DMS153 (cell line): Measurements from ENCODE around the gene GP1BB.
"Not testable (repeated sequence)": the region's sequence is repeated elsewhere in the genome, so short reads cannot be mapped to it uniquely, and the experiment has no call there.

Experiments
- DNase-seq: peaks from one replicate; lab custom pipeline; 2025; lab: John Stamatoyannopoulos, UW

The GP1BB gene

DNA sequence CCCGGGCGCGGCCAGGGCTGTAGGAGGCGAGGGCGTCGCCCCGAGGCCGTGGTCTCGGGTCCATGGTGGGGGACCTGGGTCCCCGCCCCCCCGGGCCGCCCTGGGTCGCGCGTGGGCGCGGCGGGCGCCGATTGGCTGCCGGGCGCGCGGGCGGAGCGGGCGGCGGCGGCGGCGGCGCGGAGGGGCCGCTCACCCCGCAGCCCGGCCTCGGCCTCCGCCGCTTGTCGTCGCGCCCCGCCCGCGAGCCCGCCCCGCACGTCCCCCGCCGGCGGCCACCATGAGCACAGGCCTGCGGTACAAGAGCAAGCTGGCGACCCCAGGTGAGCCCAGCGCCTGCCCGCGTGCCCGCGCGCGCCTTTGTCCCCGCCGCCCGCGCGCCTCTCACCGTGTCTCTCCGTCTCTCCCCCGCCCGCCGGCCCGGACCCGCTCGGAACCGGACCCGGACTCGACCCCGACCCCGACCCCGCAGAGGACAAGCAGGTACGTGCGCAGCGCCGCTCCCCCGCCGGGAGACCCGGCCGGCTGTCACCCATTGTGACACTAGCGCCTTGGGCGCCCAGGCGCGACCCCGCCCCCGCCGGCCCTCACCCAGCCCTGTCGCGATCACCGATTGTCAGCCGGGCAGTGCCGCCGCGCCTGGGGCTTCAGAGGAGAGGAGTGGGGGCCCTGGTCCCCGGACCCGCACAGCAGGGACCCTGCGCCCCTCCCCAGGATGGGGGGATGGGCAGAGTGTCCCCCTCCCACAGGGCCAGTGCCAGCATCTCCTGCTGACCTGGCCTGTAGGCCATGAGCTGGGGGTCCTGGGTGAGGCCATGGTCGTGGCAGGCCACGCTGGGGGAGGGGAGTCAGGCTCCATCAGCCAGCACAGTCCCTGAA, 8.8 kb upstream of the GP1BB start, which contains the start of gene SEPTIN5:
Gene SEPTIN5, plus strand, starts transcription at position 192 of the 876 bp plus-strand sequence. Its CDS starts 86 bp downstream, at position 278.
- DNase-seq, result no peak

DNA sequence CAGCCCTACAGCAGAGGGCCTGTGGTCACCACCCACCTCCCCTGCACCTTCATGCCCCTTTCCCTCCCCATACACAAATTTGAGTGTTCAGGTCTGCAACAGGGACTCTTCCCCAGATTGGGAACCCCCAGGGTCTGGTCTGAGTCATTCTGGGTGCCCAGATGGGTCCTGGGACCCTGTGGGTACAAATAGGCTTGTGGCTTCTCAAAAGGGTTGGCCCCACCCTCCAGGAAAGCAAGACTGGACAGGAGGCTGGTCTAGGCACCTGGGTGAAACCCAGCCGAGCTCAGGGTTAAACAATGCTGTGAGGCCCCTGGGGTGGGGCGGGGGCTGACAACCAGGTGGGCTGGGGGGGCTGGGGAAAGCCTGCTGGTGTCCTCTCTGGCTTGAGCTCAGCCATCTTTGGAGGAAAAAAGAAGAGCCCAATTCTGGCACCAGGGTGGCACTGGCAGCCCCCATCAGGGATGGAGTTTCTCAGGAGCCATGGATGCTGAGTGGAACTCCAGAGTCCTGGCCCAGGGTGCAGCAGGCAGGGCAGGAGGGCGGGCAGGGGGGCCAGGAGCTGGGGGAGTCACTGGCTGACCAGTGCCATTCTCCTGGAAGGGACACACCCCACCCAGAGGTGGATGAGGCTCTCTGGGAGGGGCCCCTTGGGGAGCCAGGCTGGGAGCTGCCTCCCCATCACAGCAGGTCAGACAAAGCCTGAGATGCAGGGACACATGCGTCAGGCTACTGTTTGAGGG, 8.0 kb upstream of the GP1BB start:
- DNase-seq, result no peak

GRCh38 chr22:19716041-19716828, 7.1 kb upstream of the GP1BB start:
- no peak for DNase-seq

GRCh38 chr22:19716829-19717105, 6.6 kb upstream of the GP1BB start:
- DNase-seq, result no peak

- no peak for DNase-seq
Measured at GRCh38 chr22:19717181-19717580, 6.2 kb upstream of the GP1BB start.

- DNase-seq, result no peak
Measured at GRCh38 chr22:19717691-19718455, 5.5 kb upstream of the GP1BB start.

DNA sequence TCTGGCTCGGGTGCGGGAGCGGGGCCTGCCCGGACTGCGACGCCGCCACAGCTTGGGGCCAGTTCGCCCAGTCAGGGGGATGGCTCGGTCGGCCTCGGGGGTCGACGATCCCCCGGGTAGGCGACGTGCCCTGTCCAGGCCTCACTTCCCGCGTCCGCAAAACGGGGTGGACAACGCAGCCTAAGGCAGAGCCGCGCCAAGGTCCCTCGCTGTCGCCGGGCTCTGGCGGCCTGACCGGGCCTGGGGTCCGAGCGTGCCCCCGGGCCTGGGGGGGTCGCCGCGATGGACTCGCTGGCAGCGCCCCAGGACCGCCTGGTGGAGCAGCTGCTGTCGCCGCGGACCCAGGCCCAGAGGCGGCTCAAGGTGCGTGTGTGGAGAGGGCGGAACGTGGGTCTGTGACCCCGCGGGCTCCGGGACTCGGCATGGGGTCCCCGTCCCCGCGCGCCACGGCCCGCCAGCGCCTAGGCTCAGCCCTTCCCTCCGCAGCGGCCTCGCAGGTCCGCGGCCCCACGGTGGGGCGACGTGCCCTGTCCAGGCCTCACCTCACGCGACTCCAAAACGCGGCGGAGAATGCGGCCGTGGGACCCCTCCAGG, 4.8 kb upstream of the GP1BB start:
- DNase-seq, result no peak

DNA sequence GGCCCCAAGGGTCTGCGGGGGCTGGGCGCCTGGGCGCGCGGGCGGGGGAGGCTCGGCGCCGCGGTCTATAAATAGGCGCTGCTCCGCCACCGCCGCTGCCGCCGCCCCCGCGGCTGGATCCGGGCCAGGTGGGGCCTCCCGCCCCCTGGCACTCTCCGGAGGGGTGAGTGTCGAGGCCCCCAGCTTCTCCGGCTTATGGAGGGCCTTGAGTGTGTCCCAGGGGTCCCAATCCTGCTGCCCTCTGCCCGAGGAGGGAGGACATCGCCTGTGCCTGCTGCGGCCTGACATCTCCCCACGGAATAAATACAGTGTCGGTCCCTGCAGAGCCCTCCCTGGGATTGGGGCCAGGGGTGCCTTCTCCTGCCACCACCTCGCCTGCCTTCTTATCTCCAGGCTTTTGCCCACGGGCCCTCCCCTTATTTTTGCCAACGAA, 4.3 kb upstream of the GP1BB start:
- no peak for DNase-seq

DNA sequence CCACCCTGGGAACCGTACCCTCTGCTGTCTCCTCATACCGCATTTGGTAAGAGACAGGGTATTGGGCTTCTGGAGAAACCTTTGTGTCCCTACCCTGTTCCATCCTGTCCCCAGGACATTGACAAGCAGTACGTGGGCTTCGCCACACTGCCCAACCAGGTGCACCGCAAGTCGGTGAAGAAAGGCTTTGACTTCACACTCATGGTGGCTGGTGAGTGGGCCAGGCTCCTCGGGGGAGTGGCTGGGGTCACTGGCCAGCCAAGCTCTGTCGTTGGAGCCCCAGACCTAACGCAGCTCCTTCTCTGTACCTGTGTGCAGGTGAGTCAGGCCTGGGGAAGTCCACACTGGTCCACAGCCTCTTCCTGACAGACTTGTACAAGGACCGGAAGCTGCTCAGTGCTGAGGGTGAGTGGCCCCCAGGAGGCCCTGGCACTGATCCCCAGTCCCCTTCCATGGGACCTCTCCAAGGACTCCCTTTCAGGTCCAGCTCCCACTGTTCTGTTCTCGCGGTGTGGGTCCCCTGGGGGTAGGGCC, 3.8 kb upstream of the GP1BB start:
- DNase-seq, result no peak

- no peak for DNase-seq
Measured at GRCh38 chr22:19720150-19720827, 3.0 kb upstream of the GP1BB start.

GRCh38 chr22:19720999-19721329, 2.4 kb upstream of the GP1BB start:
- no peak for DNase-seq

GRCh38 chr22:19721330-19722177, 1.8 kb upstream of the GP1BB start:
- no peak for DNase-seq

DNA sequence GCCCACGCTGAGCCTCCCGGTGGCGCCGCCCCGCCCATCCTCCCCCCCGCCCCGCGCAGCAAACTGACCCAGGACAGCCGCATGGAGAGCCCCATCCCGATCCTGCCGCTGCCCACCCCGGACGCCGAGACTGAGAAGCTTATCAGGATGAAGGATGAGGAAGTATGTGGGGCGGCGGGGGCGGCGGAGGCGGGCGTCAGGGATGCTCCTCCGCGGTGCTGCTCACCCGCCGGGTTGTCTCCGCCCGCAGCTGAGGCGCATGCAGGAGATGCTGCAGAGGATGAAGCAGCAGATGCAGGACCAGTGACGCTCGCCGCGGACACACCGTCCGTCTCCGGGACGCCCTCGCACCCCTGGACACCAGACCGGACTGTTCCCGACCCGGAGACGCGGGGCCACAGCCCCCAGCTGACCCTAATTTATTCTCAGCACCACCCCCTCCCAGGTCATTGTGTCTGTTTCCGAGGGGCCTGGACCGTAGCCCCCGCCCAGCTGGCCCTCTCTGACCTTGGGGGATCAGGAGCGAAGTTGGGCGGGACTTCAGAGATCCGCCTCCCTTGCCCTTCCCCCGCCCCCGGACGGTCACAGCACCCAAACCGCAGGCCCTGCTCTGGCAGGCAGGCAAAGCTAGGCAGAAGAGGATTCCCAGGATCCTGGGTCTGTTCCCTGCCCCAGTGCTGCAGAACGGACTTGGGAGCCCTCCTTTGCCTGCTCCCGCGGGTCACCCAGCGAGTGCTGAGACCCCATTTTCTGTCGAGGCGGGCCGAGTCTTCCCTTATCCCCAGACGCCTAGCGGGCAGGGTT, 959 bp upstream of the GP1BB start:
- DNase-seq, result no peak

DNA sequence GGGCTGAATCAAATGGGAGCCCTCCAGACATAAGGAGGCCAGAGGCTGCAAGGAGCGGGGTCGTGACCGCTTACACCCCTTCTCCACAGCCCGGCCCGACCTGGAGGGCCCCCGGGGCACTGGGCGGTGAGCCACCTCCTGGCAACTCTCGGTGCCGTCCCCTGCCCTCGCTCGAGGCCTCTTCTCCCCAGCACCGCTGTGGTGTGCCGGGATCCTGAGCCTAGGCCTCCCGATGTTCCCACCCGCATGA, 432 bp upstream of the GP1BB start:
- DNase-seq, result no peak

GRCh38 chr22:19723983-19724827, 866 bp downstream of the GP1BB start:
- DNase-seq, result no peak

DNA sequence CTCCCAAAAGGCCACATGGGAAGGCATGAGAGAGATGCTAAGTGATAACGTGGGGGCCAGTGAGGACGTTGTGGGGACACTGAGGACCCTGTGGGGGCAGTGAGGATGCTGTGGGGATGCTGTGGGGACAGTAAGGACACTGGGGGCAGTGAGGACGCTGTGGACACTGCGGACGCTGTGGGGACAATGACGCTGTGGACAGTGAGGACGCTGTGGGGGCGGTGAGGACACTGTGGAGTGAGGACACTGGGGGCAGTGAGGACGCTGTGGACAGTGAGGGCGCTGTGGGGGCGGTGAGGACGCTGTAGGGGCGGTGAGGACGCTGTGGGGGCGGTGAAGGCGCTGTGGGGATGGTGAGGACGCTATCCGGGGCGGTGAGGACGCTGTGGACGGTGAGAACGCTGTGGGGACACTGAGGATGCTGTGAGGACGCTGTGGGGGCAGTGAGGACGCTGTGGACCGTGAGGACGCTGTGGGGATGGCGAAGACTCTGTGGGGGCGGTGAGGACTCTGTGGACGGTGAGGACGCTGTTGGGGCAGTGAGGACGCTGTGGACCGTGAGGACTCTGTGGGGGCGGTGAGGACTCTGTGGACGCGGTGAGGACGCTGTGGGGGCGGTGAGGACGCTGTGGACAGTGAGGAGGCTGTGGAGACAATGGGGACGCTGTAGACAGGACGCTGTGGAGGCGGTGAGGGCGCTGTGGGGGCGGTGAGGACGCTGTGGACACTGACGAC, 1.8 kb downstream of the GP1BB start:
- DNase-seq, result no peak

DNA sequence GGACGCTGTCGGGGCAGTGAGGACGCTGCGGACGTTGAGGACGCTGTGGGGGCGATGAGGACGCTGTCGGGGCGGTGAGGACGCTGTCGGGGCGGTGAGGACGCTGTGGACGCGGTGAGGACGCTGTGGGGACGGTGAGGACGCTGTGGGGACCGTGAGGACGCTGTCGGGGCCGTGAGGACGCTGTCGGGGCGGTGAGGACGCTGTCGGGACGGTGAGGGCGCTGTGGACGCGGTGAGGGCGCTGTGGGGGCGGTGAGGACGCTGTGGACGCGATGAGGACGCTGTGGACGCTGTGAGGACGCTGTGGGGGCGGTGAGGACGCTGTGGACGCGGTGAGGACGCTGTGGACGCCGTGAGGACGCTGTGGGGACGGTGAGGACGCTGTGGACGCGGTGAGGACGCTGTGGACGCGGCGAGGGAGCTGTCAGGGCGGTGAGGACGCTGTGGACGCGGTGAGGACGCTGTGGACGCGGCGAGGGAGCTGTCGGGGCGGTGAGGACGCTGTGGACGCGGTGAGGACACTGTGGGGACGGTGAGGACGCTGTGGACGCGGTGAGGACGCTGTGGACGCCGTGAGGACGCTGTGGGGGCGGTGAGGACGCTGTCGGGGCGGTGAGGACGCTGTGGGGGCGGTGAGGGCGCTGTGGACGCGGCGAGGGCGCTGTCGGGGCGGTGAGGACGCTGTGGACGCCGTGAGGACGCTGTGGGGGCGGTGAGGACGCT, 2.9 kb downstream of the GP1BB start:
- DNase-seq, result not testable (repeated sequence)
